ENCODE results near the gene PINK1.

- no peak for TF ChIP-seq CTCF (IDR thresholded peaks at IDR 0.05; ENCODE audit: low read depth, low read length)
- no peak for TF ChIP-seq EZH2phosphoT487 (IDR thresholded peaks at IDR 0.05; ENCODE audit: low read depth)
Observed at GRCh38 chr1:20584890-20585289, 48.4 kb upstream of the PINK1 start.
